ENCODE data around the gene CHRNA10.

The CHRNA10 gene

DNA sequence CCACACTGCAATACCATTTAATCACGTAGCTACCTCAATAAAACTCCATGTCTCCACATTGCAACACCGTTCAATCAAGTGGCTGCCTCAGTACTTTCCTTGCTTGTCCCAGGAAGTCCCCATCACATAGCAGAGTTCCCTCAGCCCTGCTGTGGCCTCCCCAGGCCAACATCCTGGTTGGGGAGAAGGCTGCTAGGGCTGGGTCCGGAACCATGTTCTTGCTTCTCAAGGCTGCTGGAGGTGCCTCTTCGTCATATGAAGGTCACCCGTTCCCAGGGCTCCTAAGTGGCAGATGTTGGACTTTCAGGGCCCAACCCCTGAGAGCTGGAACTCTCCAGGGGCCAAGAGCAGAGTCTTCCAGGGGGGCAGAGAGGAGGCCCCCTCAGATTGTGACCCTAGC is 32.7 kb downstream of the CHRNA10 start:
- no peak overlapping the region for H3K27ac ChIP-seq
- H3K4me3 ChIP-seq: no peak overlapping the region

DNA sequence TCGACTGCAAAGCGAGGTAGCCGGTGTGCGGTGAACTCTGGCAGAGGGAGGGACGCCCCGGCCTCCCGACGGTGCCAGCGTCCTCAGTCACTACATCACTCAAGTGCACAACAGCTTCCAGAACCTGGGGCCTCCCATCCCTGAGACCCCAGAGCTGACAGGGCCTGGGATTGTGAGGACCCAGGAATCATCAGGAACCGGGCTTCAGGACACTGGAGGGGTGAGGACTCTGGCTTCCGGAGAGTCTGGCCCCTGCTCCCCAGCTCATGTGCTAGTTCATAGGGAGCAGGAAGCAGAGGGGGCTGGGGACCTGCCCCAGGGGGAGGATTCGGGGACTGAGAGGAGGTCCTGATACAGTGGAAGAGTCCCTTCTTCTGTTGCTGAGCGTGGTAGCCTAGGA is 34.0 kb downstream of the CHRNA10 start:
- H3K27ac ChIP-seq: no peak overlapping the region

DNA sequence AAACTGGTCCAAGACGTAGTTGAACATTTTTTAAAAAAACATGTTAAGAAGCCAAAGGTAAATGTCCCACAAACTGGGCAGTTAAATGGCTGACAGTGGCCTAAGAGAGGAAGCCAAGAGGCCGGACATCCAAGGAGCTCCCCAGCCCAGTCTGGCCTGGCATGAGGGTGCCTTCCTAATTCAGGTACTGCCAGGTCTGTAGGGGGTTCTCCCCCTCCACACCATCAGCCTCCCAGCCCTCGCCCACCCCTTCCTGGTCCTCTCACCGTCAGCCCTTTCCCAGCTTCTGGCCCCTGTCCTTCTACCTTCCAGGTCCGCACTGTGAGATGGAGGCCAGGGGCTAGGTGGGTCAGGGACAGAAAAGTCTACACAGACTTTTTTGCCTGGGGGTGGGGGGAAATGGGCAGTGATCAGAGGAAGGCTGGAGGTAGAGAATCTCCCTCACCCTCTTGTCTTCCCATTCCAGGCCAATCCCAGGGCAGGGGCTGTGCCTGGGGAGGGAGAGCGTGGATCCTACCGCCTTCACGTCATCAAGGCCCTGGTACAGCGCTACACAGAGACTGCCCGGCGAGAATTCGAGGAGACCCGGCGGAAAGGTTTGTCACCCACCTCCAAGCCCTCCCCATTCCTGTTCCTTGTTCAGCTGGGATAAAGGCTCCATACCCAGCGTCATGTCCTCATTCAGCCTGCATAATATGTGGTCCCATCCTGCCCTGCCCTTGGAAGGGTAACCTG is 35.4 kb downstream of the CHRNA10 start:
- no peak overlapping the region for H3K27ac ChIP-seq
- H3K4me3 ChIP-seq: no peak overlapping the region

More for the DNA sequence above, 34.0 kb downstream of the CHRNA10 start:
- H3K4me3 ChIP-seq: no peak overlapping the region

DNA sequence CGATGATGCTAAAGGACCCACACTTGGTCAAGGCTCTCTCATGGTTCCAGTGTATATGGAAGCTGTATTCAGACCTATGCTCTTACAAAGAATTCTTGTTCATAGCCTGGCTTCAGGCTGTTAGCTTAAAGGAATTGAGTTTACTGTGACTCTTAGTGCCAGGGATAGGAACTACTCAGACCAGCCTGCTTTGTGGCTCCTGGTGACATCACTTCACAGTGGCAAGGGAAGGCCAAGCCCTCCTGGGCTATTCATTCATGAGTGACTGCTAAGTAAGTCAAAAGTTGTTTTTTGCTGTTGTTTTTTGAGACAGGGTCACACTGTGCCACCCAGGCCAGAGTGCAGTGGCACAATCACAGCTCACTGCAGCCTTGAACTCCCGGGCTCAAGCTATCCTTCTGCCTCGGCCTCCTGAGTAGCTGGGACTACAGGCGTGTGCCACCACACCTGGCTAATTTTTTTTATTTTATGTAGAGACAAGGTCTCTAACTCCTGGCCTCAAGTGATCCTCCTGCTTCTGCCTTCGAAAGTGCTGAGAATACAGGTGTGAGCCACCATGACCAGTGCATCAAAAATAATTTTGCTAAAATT is 39.0 kb downstream of the CHRNA10 start:
- H3K4me3 ChIP-seq: no peak overlapping the region
- H3K27ac ChIP-seq: no peak overlapping the region

DNA sequence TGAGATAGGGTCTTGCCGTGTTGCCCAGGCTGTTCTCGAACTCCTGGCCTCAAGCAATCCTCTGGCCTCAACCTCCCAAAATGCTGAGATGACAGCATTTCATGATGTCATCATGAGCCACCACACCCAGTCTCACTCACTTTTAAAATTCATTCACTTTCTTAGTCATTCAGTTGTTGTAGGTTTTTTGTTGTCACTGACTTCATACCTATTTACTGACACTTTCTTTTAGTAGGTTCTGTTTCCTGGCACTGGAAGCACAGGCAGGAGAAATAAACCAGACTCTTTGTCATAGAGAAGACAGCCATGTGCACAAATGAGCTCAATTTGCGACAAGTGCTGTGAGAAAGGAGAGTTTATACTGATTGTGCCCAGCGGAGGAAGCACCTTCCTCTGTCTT is 39.9 kb downstream of the CHRNA10 start:
- Histone ChIP-seq H3K4me3 (no peak overlapping the region), H3K27ac (no peak overlapping the region)

DNA sequence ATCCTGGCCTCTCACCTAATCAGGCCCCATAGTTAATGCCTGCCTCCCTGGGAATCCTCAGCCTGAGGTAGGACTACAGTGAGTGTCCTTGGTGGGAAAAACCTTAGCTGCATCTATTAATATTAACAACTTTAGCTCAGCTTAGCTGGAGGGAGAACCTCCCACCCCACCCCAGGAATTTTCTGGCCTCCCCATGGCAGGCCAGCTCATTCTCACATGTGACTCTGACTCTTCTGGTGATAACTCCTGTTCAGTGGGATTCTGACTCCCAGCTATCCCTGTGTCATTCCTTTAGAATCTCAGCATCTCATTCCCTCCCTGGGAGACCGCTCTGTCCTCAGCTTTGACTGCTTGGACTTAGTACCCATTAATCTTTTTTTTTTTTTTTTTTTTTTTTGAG is 43.9 kb downstream of the CHRNA10 start:
- no peak overlapping the region for H3K4me3 ChIP-seq
- peak overlapping the region in 1 of 21 experiments; percentile 18 for H3K27ac ChIP-seq

DNA sequence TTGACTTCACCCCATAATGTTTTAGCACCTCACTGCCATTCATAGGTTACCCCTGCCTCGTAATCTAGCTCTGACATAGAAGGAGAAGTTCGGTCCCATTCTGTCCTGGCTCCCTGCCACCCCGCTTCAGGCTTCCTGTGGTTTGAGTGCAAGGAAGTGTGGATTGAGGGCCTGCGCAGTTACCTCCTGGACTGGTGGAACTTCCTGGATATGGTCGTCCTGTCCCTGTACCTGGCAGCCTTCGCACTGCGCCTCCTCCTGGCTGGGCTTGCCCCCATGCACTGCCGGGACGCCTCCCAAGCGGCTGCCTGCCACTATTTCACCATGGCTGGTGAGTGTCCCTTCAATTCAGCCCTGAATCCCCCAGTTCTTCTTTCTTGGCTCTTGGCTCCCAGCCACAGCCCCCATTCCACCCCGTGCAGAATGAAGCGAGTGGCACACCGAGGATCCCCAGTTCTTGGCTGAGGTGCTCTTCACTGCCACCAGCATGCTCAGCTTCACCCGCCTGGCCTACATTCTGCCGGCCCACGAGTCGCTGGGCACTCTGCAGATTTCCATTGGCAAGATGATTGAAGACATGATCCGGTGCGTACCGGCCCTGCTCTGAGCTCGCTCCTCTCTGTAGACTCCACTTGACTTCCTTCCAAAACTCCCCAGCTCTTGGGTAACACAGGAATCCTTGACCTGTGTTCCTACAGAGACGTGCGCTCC is 44.8 kb downstream of the CHRNA10 start:
- Histone ChIP-seq H3K4me3 (no peak overlapping the region), H3K27ac (peak overlapping the region in 2 of 21 experiments; percentile 18 to 25)

DNA sequence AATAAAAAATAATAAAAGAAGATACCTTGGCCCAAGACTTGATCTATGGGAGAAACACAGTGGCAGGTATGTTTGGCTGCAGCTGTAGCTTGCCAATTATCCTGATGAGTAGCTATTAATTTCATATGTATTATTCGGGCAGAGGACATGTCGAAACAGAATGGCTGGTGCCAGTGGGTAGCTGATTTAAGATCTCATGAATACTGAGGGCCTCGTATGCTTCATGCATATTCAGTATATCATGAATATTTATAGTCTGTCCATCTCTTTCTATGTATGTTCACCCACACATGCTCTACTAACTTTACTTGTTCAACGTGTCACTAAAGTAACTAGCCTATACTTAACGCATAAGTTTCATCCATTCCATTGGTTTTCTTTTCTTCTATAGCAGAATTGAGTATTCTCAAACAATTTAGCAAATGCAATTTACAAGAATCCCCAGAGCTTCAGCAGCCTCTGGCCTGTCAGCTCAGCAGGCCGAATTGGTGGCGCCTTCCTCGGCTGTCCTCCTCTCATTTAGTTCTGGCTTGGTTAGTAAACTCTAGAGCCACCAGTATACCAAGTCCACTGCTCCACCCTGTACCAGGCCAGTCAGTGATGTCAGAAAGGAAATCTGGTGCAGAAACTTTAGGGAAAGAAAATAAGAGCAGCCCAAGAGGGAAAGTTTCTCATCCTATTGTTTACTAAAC is 47.3 kb downstream of the CHRNA10 start:
- H3K4me3 ChIP-seq: no peak overlapping the region
- H3K27ac ChIP-seq: no peak overlapping the region

DNA sequence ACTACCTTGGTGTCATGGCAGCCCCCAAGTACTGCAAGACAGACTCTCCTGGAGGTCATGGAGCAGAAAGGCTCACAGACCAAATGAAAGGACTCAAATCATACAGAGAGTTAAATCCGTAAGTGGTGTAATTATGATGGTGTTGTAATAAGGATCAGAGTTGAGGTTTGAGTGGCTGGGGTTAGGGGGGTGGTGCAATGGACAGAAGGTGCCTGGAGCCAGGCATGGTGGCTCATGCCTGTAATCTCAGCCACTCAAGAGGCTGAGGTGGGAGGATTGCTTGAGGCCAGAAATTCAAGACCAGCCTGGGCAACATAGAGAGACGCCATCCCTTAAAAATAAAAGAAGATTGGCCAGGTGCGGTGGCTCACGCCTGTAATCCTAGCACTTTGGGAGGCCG is 48.1 kb downstream of the CHRNA10 start:
- H3K4me3 ChIP-seq: no peak overlapping the region
- no peak overlapping the region for H3K27ac ChIP-seq

DNA sequence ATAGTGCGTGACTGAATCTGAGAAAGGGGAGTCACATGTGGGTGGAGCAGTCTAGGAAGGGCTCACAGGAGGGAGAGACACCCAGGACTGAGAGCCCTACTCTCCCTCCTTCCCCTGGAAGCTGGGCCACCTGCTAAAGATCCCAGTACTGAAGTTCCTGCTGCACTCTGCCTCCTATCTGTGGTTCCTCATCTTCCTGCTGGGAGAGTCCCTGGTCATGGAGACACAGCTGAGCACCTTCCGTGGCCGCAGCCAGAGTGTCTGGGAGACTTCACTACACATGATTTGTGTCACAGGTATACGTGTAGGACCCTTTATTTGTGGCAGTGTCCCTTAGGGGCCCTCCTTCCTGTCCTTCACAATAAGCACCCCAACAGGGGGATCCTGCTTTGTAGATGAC is 48.7 kb downstream of the CHRNA10 start:
- no peak overlapping the region for H3K27ac ChIP-seq
- no peak overlapping the region for H3K4me3 ChIP-seq

DNA sequence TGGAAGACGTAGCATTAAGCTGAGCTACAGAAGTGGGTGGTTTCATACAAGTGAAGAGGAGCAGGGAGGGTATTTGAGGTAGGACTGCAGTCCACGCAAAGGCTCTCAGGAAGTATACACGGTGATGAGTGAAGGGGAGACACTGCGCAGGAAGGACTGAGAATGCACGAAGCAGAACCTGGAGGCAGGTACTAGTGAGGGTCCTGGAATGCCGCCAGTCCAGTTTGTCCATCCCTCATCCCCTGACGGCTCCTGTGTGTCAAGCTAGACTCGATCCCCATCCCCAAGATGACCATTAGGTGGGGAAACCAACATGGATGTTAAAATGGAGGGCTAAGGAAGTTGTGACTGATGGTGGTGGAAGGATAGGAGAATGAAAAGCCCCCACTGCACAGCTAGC is 53.2 kb downstream of the CHRNA10 start:
- Histone ChIP-seq H3K27ac (no peak overlapping the region), H3K4me3 (no peak overlapping the region)

DNA sequence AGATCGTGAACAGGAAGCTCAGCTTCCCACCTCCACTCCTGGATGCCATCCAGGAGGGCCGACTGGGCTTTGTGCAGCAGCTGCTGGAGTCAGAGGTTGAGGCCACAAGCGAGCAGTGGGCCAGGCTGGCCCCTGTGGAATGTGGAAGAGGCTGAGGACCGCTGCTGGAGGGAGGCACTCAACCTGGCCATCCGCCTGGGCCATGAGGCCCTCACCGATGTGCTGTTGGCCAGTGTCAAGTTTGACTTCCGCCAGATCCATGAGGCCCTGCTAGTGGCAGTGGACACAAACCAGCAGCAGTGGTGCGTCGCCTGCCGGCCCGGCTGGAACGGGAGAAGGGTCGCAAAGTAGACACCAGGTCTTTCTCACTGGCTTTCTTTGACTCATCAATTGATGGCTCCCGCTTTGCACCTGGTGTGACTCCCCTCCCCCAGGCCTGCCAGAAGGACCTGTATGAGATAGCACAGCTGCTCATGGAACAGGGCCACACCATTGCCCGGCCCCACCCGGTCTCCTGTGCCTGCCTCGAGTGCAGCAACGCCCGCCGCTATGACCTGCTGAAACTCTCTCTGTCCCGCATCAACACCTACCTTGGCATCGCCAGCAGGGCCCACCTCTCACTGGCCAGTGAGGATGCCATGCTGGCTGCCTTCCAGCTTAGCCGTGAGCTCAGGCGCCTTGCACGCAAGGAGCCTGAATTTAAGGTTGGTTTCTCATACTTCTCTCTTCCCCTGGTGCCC is 54.3 kb downstream of the CHRNA10 start:
- Histone ChIP-seq H3K27ac (no peak overlapping the region), H3K4me3 (no peak overlapping the region)

DNA sequence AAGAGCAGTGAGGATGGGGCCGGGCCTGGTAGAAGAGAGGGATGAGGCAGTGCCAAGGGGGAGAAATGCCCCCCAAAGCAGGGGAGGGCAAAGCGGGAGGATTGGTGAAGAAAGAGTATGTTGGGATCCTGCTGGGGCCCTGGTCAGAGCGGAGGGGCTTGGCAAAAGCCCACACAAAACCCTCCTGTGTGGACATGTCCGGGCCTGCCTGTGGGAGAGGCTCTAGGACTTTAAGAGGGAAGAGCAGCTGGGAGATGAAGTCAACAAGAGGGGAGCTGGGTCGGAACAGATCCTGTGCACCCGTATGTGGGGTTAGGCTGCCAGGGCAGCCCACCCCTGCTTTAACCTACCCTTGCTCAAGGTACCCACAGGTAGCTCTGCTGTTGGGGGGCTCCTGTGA is 55.2 kb downstream of the CHRNA10 start:
- no peak overlapping the region for H3K27ac ChIP-seq
- H3K4me3 ChIP-seq: no peak overlapping the region

All from skin epidermis (tissue), 12 donors.